Vagina (tissue), 2 donors: ENCODE measurements around the gene SPAG16. TPM values are rescaled to one million over a fixed set of nuclear protein-coding genes. Genes with fewer than 3 reads are reported as not detected.

Source experiments
- DNase-seq, 2 donors: peaks; one replicate each; pipeline ENCODE4 v3.0.0-alpha.2; 2017; ENCODE audit errors: extremely low spot score in 2 of 2
- H3K27ac ChIP-seq: fragments of 200-600 bp; sonication (generic); one replicate; pipeline ENCODE4 v1.5.1; 2019
- H3K27me3 ChIP-seq: fragments of 200-600 bp; sonication (generic); one replicate; pipeline ENCODE4 v1.5.1; 2019
- H3K36me3 ChIP-seq, 2 donors: fragments of 200-600 bp; sonication (generic); one replicate each; pipeline ENCODE4 v1.5.1; 2017 to 2019
- H3K4me1 ChIP-seq: fragments of 200-600 bp; sonication (generic); one replicate; pipeline ENCODE4 v1.5.1; 2019
- H3K4me3 ChIP-seq, 2 donors: fragments of 200-600 bp; sonication (generic); 1 replicate in 1 of 2; 2 replicates in 1 of 2; pipeline ENCODE4 v1.5.1; 2016 to 2019
- H3K9me3 ChIP-seq: fragments of 200-600 bp; sonication (generic); one replicate; pipeline ENCODE4 v1.5.1; 2019
- CTCF ChIP-seq, 3 experiments: fragments of 450-650 bp in 2 of 3; fragments of 200-600 bp in 1 of 3; sonication (generic) in 1 of 3; IDR thresholded peaks; one replicate each; pipeline ENCODE4 v1.5.1; 2017 to 2019; ENCODE audit warnings: antibody characterized with exemption in 3 of 3, mild to moderate bottlenecking in 2 of 3, moderate library complexity in 2 of 3
- POLR2A ChIP-seq, 2 donors: fragments of 450-650 bp; IDR thresholded peaks; one replicate each; pipeline ENCODE4 v1.6.1; 2017; ENCODE audit warnings: antibody characterized with exemption in 2 of 2, mild to moderate bottlenecking in 2 of 2, moderate library complexity in 2 of 2
- POLR2AphosphoS5 ChIP-seq, 2 donors: sonication (generic); formaldehyde crosslinking; IDR thresholded peaks; one replicate each; pipeline ENCODE4 v1.9.0; 2017; ENCODE audit warnings: antibody characterized with exemption in 2 of 2, mild to moderate bottlenecking in 2 of 2, low read depth in 1 of 2; ENCODE audit not compliant: insufficient read depth in 1 of 2
- intact Hi-C: fragments of 100-400 bp; cut with DNase I; formaldehyde crosslinking; loops from one replicate; pipeline ENCODE4 v1.15.1; 2023
- total RNA-seq: library from RNA; depleted of rRNA; stranded (reverse); fragments of >200 nt; gene quantifications from one replicate; pipeline ENCODE4 v1.2.3, GENCODE V29; 2016

SPAG16 gene
- total RNA-seq, 1 donor from 2014 or later: 30.2 TPM

DNA sequence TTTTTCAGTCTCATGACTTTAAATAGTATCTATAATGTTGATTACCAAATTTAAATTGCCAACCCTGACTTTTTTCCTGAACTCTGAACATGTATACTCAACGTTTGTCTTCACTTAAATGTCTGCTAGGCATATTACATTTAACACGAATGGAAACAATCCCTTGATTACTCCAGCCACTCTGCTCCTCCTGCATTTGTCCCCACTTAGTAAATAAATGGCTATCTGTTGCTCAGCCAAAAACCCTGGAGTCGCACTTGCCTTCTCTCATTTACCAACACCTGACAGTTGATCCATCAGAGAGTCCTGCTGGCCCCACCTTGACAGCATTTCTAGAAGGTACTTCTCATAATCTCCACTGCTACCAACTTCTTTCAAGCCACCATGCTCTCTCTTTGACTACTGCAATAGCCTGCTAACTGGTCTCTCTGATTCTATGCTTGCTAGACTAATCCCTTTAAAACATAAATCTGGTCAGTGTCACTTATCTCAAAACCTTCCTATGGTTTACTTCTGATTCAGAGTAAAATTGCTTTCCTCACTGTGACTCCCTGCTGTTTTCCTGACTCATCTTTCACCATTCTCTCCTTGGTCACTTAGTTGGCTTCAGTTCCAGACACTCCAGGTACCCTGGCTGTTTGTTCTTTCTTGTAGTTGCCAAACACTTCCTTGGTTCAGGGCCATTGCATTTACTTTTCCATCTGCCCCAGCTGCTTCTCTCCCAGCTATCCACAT lies 31.9 kb downstream of the SPAG16 start:
- no peak for TF ChIP-seq POLR2AphosphoS5 (IDR thresholded peaks at IDR 0.05; ENCODE audit: insufficient read depth in 1 of 2, low read depth in 1 of 2)
- no peak for TF ChIP-seq CTCF (IDR thresholded peaks at IDR 0.05)
- TF ChIP-seq POLR2A (IDR thresholded peaks at IDR 0.05): no peak
- no peaks in the 10 kb centered on the region for H3K9me3 ChIP-seq
- no peak overlapping the region for H3K4me3 ChIP-seq
- H3K27me3 ChIP-seq: no peaks in the 10 kb centered on the region
- no peak overlapping the region for H3K27ac ChIP-seq
- intact Hi-C loops: no loop called here
- DNase-seq: no peak
- H3K4me1 ChIP-seq: no peaks in the 10 kb centered on the region
- peaks cover 0 to 23% of the 10 kb centered on the region in 2 donors for H3K36me3 ChIP-seq

DNA sequence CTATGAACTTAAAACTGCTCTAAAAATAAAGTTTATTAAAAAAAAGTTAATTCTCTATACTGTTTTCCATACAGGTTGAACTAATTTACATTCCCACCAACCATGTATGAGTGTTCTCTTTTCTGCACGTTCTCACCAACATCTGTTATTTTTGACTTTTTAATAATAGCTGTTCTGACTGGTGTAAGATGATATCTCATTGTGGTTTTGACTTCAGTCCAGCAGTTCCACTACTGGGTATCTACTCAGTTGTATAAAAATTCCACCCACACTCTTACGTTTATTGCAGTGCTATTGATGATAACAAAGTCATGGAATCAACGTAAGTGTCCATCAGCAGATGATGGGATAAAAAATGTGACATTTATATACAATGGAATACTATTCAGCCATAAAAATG lies 33.7 kb downstream of the SPAG16 start:
- Histone ChIP-seq H3K27ac (no peak overlapping the region), H3K9me3 (no peaks in the 10 kb centered on the region), H3K27me3 (no peaks in the 10 kb centered on the region), H3K4me1 (no peaks in the 10 kb centered on the region), H3K36me3 (peaks cover 0 to 28% of the 10 kb centered on the region in 2 donors), H3K4me3 (no peak overlapping the region)
- intact Hi-C loops: no loop called here
- TF ChIP-seq CTCF (IDR thresholded peaks at IDR 0.05): no peak
- no peak for TF ChIP-seq POLR2A (IDR thresholded peaks at IDR 0.05)
- no peak for TF ChIP-seq POLR2AphosphoS5 (IDR thresholded peaks at IDR 0.05; ENCODE audit: insufficient read depth in 1 of 2, low read depth in 1 of 2)
- DNase-seq: no peak

DNA sequence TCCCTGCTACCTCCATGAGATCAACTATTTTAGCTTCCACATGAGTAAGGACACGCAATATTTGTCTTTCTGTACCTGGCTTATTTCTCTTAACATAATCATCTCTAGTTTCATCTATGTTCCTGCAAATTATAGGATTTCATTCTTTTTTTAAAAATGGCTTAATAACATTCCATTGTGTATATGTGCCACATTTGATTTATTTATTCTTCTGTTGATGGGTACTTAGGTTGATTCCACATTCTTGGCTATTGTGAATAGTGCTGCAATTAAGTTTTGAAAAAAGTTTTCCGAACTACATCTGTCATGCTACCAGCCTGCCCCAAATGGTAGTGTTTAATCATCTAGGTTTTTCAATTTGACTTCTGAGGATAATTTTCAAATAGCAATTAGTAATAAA lies 36.3 kb downstream of the SPAG16 start:
- peaks cover 0 to 26% of the 10 kb centered on the region in 2 donors for H3K36me3 ChIP-seq
- DNase-seq: no peak

DNA sequence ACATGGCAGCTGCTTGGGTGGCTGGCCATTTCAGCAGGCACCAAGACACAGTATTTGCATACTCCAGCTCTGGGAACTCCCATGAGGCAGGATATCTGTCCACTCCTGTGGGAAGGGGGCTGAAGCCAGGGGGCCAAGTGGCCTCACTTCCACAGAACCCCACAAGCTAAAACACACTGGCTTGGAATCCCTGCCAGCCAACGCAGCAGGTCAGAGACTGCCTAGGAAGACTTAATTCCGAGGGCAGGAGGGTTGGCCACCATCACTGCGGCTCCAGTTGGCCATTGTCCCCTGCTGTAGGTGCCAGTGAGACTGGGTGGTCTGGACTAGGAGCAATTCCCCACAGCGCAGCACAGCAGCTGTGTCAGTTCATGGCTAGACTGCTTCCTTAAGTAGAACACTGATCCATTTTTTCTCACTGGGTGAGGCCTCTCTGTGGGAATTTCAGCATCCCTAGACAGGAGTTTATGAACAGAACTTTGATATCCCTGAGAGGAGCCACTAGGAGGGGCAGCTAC lies 52.0 kb downstream of the SPAG16 start:
- H3K27me3 ChIP-seq: no peaks in the 10 kb centered on the region
- no peaks in the 10 kb centered on the region for H3K4me1 ChIP-seq
- H3K36me3 ChIP-seq: no peaks in the 10 kb centered on the region
- no peak overlapping the region for H3K4me3 ChIP-seq
- peaks cover 14% of the 10 kb centered on the region for H3K9me3 ChIP-seq
- no peak for TF ChIP-seq POLR2A (IDR thresholded peaks at IDR 0.05)
- TF ChIP-seq POLR2AphosphoS5 (IDR thresholded peaks at IDR 0.05; ENCODE audit: insufficient read depth in 1 of 2, low read depth in 1 of 2): no peak
- no peak for TF ChIP-seq CTCF (IDR thresholded peaks at IDR 0.05)
- H3K27ac ChIP-seq: no peak overlapping the region
- intact Hi-C loops: no loop called here
- no peak for DNase-seq

More for the DNA sequence above, 36.3 kb downstream of the SPAG16 start:
- intact Hi-C loops: no loop called here
- H3K27ac ChIP-seq: no peak overlapping the region
- no peaks in the 10 kb centered on the region for H3K27me3 ChIP-seq
- no peaks in the 10 kb centered on the region for H3K9me3 ChIP-seq
- TF ChIP-seq POLR2AphosphoS5 (IDR thresholded peaks at IDR 0.05; ENCODE audit: insufficient read depth in 1 of 2, low read depth in 1 of 2): no peak
- no peak for TF ChIP-seq CTCF (IDR thresholded peaks at IDR 0.05)
- no peak for TF ChIP-seq POLR2A (IDR thresholded peaks at IDR 0.05)
- no peaks in the 10 kb centered on the region for H3K4me1 ChIP-seq
- no peak overlapping the region for H3K4me3 ChIP-seq

DNA sequence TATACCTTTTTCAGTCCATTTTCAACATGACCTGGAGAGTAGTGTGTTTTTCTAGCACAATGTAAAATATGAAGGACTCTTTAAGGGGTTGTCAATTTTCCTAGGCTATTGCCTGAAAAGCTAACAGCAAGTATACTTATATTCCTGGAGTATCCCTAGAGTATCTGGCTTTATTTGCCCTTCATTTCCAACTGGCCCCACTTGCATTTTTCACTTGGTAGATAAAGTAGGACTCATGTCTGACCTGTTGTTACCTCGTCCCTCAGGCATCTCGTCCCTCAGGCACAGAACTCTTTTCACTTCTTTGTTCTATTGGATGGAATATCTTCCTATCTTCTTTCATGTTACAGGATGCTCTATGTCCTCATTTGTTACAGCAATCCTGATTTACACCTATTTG lies 69.2 kb downstream of the SPAG16 start:
- no peaks in the 10 kb centered on the region for H3K9me3 ChIP-seq
- H3K4me1 ChIP-seq: no peaks in the 10 kb centered on the region
- no peak overlapping the region for H3K4me3 ChIP-seq
- H3K27me3 ChIP-seq: no peaks in the 10 kb centered on the region
- intact Hi-C loops: no loop called here
- no peak for TF ChIP-seq CTCF (IDR thresholded peaks at IDR 0.05)
- DNase-seq: no peak
- no peak overlapping the region for H3K27ac ChIP-seq
- no peaks in the 10 kb centered on the region for H3K36me3 ChIP-seq
